Right atrium auricular region (tissue), 2 donors: ENCODE data around the gene ANKRD11. TPM values are rescaled to one million over a fixed set of nuclear protein-coding genes. Genes with fewer than 3 reads are reported as not detected.

Experiments used
- DNase-seq: peaks from one replicate; pipeline ENCODE4 v3.0.0-alpha.2; 2019; ENCODE audit warnings: low spot score
- H3K27ac ChIP-seq, 2 donors: fragments of 200-600 bp; sonication (generic); 1 replicate in 1 of 2; 2 replicates in 1 of 2; pipeline ENCODE4 v1.5.1; 2016 to 2019
- H3K27me3 ChIP-seq, 2 donors: fragments of 200-600 bp; sonication (generic); one replicate each; pipeline versions ENCODE4 v1.5.1 to v1.6.0; 2017 to 2019
- H3K36me3 ChIP-seq: fragments of 200-600 bp; sonication (generic); one replicate; pipeline ENCODE4 v1.5.1; 2016
- H3K4me1 ChIP-seq, 2 donors: fragments of 200-600 bp; sonication (generic); one replicate each; pipeline versions ENCODE4 v1.5.1 to v1.6.0; 2017 to 2019
- H3K4me3 ChIP-seq, 2 donors: fragments of 200-600 bp; sonication (generic); 1 replicate in 1 of 2; 2 replicates in 1 of 2; pipeline ENCODE4 v1.5.1; 2017 to 2019; ENCODE audit warnings: mild to moderate bottlenecking in 1 of 2, moderate library complexity in 1 of 2
- H3K9me3 ChIP-seq, 2 donors: fragments of 200-600 bp; sonication (generic); one replicate each; pipeline ENCODE4 v1.5.1; 2019
- CTCF ChIP-seq, 2 donors: fragments of 200-600 bp; sonication (generic); IDR thresholded peaks; one replicate each; pipeline ENCODE4 v1.5.1; 2019; ENCODE audit warnings: antibody characterized with exemption in 2 of 2
- total RNA-seq, 2 donors: library from RNA; depleted of rRNA; stranded (reverse); fragments of >200 nt; gene quantifications; one replicate each; pipeline ENCODE4 v1.1.0, GENCODE V29; 2016

ANKRD11 gene
- total RNA-seq, 2 donors from 2014 or later: 55.2 to 68.1 TPM

- no peaks in the 10 kb centered on the region for H3K9me3 ChIP-seq
- no peak for TF ChIP-seq CTCF (IDR thresholded peaks at IDR 0.05)
- H3K4me1 ChIP-seq: no peaks in the 10 kb centered on the region
- peaks cover 72% of the 10 kb centered on the region for H3K36me3 ChIP-seq
- DNase-seq: no peak
- H3K27me3 ChIP-seq: no peaks in the 10 kb centered on the region
- H3K27ac ChIP-seq: no peak overlapping the region
- no peak overlapping the region for H3K4me3 ChIP-seq
Measured at GRCh38 chr16:89281189-89281577, 209.2 kb downstream of the ANKRD11 start.

GRCh38 chr16:89280546-89281188, 209.7 kb downstream of the ANKRD11 start:
- Histone ChIP-seq H3K36me3 (peaks cover 72% of the 10 kb centered on the region), H3K4me1 (no peaks in the 10 kb centered on the region), H3K4me3 (no peak overlapping the region), H3K27ac (no peak overlapping the region), H3K9me3 (no peaks in the 10 kb centered on the region), H3K27me3 (no peaks in the 10 kb centered on the region)
- no peak for TF ChIP-seq CTCF (IDR thresholded peaks at IDR 0.05)
- no peak for DNase-seq

- no peak for TF ChIP-seq CTCF (IDR thresholded peaks at IDR 0.05)
- Histone ChIP-seq H3K27me3 (no peaks in the 10 kb centered on the region), H3K9me3 (no peaks in the 10 kb centered on the region), H3K27ac (no peak overlapping the region), H3K4me1 (no peaks in the 10 kb centered on the region), H3K36me3 (peaks cover 72% of the 10 kb centered on the region), H3K4me3 (no peak overlapping the region)
- DNase-seq: no peak
Measured at GRCh38 chr16:89279666-89280481, 210.5 kb downstream of the ANKRD11 start.

- H3K4me3 ChIP-seq: no peak overlapping the region
- DNase-seq: no peak
- no peaks in the 10 kb centered on the region for H3K9me3 ChIP-seq
- TF ChIP-seq CTCF (IDR thresholded peaks at IDR 0.05): no peak
- H3K27me3 ChIP-seq: no peaks in the 10 kb centered on the region
- peaks cover 79% of the 10 kb centered on the region for H3K36me3 ChIP-seq
- no peak overlapping the region for H3K27ac ChIP-seq
- H3K4me1 ChIP-seq: no peaks in the 10 kb centered on the region
Measured at GRCh38 chr16:89278441-89279240, 211.7 kb downstream of the ANKRD11 start.

GRCh38 chr16:89277641-89278341, 212.6 kb downstream of the ANKRD11 start:
- no peak for TF ChIP-seq CTCF (IDR thresholded peaks at IDR 0.05)
- peaks cover 83% of the 10 kb centered on the region for H3K36me3 ChIP-seq
- DNase-seq: no peak

More at GRCh38 chr16:89277641-89278341, 212.6 kb downstream of the ANKRD11 start:
- H3K27me3 ChIP-seq: no peaks in the 10 kb centered on the region
- H3K4me3 ChIP-seq: no peak overlapping the region
- H3K27ac ChIP-seq: no peak overlapping the region
- no peaks in the 10 kb centered on the region for H3K4me1 ChIP-seq
- no peaks in the 10 kb centered on the region for H3K9me3 ChIP-seq
